ENCODE data around the gene CRY2.

The CRY2 gene

GRCh38 chr11:45932217-45932616 is 84.9 kb downstream of the CRY2 start:
- DNase-seq: no peak
